ENCODE measurements around the gene CYP2A6.
"Not testable (repeated sequence)": the region's sequence is repeated elsewhere in the genome, so short reads cannot be mapped to it uniquely, and the experiment has no call there.

DNA sequence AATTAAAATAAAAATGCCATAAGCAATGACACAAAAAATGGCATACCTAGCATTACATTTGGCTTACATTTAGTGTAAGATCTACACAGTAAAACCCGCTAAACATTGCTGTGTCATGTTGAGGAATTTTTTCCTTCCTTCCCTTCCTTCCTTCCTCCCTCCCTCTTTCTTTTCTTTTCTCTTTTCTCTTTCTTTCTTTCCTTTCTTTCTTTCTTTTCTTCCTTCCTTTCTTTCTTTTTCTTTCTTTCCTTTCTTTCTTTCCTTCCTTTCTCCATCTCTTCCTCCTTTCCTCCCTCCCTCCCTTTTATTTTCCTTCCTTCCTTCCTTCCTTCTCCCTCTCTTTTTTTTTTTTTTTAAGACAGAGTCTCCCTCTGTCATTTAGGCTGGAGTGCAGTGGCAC is 11.8 kb downstream of the CYP2A6 start:
- TF ChIP-seq, protein P1, sequence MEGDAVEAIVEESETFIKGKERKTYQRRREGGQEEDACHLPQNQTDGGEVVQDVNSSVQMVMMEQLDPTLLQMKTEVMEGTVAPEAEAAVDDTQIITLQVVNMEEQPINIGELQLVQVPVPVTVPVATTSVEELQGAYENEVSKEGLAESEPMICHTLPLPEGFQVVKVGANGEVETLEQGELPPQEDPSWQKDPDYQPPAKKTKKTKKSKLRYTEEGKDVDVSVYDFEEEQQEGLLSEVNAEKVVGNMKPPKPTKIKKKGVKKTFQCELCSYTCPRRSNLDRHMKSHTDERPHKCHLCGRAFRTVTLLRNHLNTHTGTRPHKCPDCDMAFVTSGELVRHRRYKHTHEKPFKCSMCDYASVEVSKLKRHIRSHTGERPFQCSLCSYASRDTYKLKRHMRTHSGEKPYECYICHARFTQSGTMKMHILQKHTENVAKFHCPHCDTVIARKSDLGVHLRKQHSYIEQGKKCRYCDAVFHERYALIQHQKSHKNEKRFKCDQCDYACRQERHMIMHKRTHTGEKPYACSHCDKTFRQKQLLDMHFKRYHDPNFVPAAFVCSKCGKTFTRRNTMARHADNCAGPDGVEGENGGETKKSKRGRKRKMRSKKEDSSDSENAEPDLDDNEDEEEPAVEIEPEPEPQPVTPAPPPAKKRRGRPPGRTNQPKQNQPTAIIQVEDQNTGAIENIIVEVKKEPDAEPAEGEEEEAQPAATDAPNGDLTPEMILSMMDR (IDR thresholded peaks at IDR 0.05) = not testable (repeated sequence)
- not testable (repeated sequence) for TF ChIP-seq JUND (IDR thresholded peaks at IDR 0.05); RCOR1 (IDR thresholded peaks at IDR 0.05; ENCODE audit: low read length); GABPA (IDR thresholded peaks at IDR 0.05; ENCODE audit: low read depth); MXI1 (IDR thresholded peaks at IDR 0.05; ENCODE audit: low read depth, low read length); RAD21 (IDR thresholded peaks at IDR 0.05; ENCODE audit: low read length); CHD2 (IDR thresholded peaks at IDR 0.05; ENCODE audit: low read length, partially characterized antibody); FOXM1 (IDR thresholded peaks at IDR 0.05; ENCODE audit: low read depth); SIN3A (IDR thresholded peaks at IDR 0.05; ENCODE audit: borderline replicate concordance, low read depth, low read length); FOXJ3 (CRISPR knock-in tag; IDR thresholded peaks at IDR 0.05); SMC3 (IDR thresholded peaks at IDR 0.05; ENCODE audit: low read depth, low read length)
- TF ChIP-seq, protein P2, sequence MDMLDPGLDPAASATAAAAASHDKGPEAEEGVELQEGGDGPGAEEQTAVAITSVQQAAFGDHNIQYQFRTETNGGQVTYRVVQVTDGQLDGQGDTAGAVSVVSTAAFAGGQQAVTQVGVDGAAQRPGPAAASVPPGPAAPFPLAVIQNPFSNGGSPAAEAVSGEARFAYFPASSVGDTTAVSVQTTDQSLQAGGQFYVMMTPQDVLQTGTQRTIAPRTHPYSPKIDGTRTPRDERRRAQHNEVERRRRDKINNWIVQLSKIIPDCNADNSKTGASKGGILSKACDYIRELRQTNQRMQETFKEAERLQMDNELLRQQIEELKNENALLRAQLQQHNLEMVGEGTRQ (IDR thresholded peaks at IDR 0.05; ENCODE audit: borderline replicate concordance, low read depth, low read length) = not testable (repeated sequence)
- TF ChIP-seq, protein P3, sequence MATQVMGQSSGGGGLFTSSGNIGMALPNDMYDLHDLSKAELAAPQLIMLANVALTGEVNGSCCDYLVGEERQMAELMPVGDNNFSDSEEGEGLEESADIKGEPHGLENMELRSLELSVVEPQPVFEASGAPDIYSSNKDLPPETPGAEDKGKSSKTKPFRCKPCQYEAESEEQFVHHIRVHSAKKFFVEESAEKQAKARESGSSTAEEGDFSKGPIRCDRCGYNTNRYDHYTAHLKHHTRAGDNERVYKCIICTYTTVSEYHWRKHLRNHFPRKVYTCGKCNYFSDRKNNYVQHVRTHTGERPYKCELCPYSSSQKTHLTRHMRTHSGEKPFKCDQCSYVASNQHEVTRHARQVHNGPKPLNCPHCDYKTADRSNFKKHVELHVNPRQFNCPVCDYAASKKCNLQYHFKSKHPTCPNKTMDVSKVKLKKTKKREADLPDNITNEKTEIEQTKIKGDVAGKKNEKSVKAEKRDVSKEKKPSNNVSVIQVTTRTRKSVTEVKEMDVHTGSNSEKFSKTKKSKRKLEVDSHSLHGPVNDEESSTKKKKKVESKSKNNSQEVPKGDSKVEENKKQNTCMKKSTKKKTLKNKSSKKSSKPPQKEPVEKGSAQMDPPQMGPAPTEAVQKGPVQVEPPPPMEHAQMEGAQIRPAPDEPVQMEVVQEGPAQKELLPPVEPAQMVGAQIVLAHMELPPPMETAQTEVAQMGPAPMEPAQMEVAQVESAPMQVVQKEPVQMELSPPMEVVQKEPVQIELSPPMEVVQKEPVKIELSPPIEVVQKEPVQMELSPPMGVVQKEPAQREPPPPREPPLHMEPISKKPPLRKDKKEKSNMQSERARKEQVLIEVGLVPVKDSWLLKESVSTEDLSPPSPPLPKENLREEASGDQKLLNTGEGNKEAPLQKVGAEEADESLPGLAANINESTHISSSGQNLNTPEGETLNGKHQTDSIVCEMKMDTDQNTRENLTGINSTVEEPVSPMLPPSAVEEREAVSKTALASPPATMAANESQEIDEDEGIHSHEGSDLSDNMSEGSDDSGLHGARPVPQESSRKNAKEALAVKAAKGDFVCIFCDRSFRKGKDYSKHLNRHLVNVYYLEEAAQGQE (IDR thresholded peaks at IDR 0.05; ENCODE audit: low read depth, low read length) = not testable (repeated sequence)

Measured in SK-N-SH (cell line).